ENCODE data around the gene HEPN1. TPM values are rescaled to one million over a fixed set of nuclear protein-coding genes. Genes with fewer than 3 reads are reported as not detected.

Gene HEPN1
- total RNA-seq, 1 donor from 2014 or later = not detected

- no peak for DNase-seq (ENCODE audit: low spot score)
- no peak for ATAC-seq
Measured at GRCh38 chr11:124884340-124884739, 34.7 kb upstream of the HEPN1 start.

GRCh38 chr11:124884869-124885479 is 34.1 kb upstream of the HEPN1 start:
- no peak for DNase-seq (ENCODE audit: low spot score)
- no peak for ATAC-seq

GRCh38 chr11:124886476-124886875 is 32.6 kb upstream of the HEPN1 start:
- no peak for ATAC-seq
- peak; percentile 38 for DNase-seq (ENCODE audit: low spot score)

- DNase-seq (ENCODE audit: low spot score) (no peak), ATAC-seq (no peak)
Measured at GRCh38 chr11:124886978-124887666, 31.9 kb upstream of the HEPN1 start.

- no peak for DNase-seq (ENCODE audit: low spot score)
- ATAC-seq = no peak
Measured at GRCh38 chr11:124887667-124888013, 31.4 kb upstream of the HEPN1 start.

GRCh38 chr11:124889191-124890091 is 29.6 kb upstream of the HEPN1 start:
- DNase-seq (ENCODE audit: low spot score) = no peak
- no peak for ATAC-seq

- no peak for DNase-seq (ENCODE audit: low spot score)
Measured at GRCh38 chr11:124890151-124890550, 28.9 kb upstream of the HEPN1 start.

DNA sequence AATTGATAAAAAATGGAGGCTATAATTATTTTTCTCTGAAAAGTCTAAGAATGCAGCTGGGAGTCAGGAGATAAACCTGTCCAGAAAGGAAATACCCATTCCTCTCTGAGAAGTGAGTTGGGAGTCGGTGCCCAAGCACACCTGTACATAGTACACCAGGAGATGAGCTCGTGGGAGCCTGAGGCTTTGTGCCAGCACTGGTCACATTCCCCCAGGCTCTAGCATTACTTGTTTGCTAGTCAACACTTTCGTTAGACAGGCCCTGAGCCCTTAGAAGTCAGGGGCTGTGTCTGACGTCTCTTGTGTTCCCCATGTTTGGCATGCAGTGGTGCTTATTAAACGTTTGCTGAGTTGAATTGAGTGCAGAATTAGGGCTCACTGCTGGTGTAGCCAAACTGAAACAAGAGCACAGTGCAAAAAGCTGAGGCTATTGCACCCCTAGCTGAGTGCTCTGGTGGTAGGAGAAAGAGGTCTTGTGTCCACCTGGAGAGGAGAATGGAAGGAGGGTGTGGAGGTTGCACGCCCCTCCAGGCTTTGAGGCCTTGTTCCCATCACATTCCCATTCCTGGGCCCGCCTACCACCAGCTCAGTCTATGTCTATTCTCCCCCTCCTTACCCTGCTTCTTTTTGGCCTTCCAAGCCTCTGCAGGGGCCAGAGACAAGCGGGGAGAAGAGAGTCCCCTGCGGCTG is 28.2 kb upstream of the HEPN1 start:
- ATAC-seq = no peak
- no peak for DNase-seq (ENCODE audit: low spot score)

More at GRCh38 chr11:124890151-124890550, 28.9 kb upstream of the HEPN1 start:
- no peak for ATAC-seq

DNA sequence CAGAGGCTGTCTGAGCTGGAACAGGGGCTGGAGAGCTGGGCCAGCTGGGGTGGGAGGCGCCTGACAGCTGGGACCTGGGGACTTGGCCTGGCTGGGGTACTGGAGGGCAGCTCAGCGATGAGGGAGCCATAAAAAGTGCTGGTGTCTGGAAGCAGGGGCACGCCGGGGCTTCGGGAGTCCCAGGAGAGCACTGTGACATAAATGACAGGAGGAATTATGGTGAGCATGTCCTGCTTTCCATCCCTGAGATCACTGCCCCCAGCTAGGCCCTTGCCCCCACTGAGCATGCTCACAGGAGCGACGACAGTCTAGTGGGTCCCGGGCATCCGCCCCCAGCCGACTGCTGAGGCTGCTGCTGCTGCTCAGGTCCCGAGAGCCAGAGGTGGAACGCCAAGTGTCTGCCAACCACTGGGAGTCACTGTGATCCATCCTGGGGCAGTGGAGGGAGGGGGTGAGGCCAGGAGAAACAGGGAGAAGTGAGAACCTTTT is 27.6 kb upstream of the HEPN1 start:
- DNase-seq (ENCODE audit: low spot score) (no peak), ATAC-seq (no peak)

GRCh38 chr11:124892146-124892545 is 26.9 kb upstream of the HEPN1 start:
- DNase-seq (ENCODE audit: low spot score) (no peak), ATAC-seq (no peak)

- ATAC-seq (peak; percentile 48), DNase-seq (ENCODE audit: low spot score) (no peak)
Measured at GRCh38 chr11:124892750-124893454, 26.1 kb upstream of the HEPN1 start.

DNA sequence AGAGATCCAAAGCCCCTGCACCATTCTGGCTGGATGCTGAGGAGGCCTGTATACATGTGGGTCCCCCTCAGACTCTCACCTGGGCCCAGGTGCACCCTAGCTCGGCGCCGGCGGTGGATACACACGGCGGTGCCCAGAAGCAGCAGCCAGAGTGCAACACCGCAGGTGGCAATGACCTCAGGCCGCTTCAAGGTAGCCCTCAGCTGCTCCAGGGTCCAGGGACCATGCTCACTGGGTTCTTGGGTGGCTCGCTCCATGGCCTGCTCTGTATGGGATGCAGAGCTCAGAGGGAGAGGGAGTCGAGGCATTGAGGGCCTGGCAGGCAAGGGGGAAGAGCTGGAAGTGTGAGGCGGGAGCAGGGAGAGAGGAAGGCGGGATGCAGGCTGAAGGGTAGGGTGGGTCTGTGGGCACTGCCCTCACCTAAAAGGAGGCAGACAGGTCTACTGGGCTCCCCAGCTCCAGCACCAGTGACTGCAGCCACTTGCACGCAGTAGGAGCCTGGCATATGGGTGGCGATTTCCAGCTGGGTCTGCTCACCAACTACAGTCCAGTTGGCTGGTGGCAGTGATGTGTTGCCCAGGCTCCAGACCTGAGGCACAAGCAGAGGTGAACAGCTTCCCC is 25.2 kb upstream of the HEPN1 start:
- no peak for ATAC-seq
- DNase-seq (ENCODE audit: low spot score) = no peak

GRCh38 chr11:124894606-124895430 is 24.2 kb upstream of the HEPN1 start:
- ATAC-seq (no peak), DNase-seq (ENCODE audit: low spot score) (no peak)

- ATAC-seq (no peak), DNase-seq (ENCODE audit: low spot score) (no peak)
Measured at GRCh38 chr11:124895471-124895971, 23.5 kb upstream of the HEPN1 start.

- DNase-seq (ENCODE audit: low spot score) (no peak), ATAC-seq (no peak)
Measured at GRCh38 chr11:124896071-124896750, 22.8 kb upstream of the HEPN1 start.

- ATAC-seq (no peak), DNase-seq (ENCODE audit: low spot score) (no peak)
Measured at GRCh38 chr11:124896821-124897391, 22.1 kb upstream of the HEPN1 start.

DNA sequence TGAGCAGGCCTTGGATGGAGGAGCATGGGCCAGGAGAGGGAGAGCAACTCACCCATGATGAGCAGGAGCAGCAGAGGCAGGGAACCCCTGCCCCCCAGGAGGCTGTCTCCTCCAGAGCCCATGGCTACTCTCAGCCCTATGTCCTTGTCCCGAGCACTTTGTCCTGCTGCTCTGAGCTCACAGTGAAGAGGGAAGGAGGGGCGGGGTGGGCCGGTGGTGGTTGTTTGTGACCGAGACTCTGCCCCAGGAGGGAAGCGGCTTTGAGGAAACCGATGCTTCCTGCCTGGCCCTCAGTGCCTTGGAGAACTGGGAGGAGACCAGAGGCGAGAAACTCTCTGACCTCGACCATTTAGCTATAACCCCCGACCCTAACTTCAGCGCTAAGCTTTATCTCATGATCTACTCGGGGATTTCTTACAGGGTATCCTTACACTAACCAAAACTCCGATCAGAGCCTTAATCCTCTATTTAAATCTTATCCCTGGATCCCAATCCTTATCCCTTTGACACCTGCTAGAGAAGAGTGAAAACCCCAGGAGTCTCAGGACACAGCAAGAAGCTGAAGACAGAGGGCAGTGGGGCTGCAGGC is 21.3 kb upstream of the HEPN1 start, which contains the start of gene ROBO4:
Gene ROBO4 (minus strand): TSS at position 192 of the 589 bp plus-strand sequence. CDS start 70 bp downstream, at position 122.
- ATAC-seq (peak; percentile 52), DNase-seq (ENCODE audit: low spot score) (no peak)

All from left lobe of liver (tissue), 2 donors.